Ovary (tissue), 9 donors: ENCODE data around the gene ATP6V1D. TPM values are rescaled to one million over a fixed set of nuclear protein-coding genes. Genes with fewer than 3 reads are reported as not detected.
A peak's percentile ranks its signal among the peaks of the same experiment; 100 is the strongest.

Experiments used
- DNase-seq, 5 donors: peaks; one replicate each; pipeline ENCODE4 v3.0.0-alpha.2; 2019 to 2020
- H3K27ac ChIP-seq, 2 donors: fragments of 200-600 bp; one replicate each; pipeline versions ENCODE4 v1.5.1 to v1.8.0; 2019 to 2022
- H3K27me3 ChIP-seq: fragments of 200-600 bp; one replicate; pipeline ENCODE4 v1.8.0; 2022
- H3K36me3 ChIP-seq: fragments of 200-600 bp; sonication (generic); one replicate; pipeline ENCODE4 v1.5.1; 2019
- H3K4me1 ChIP-seq: one replicate; pipeline ENCODE4 v1.8.1; 2013; ENCODE audit warnings: mild to moderate bottlenecking, moderate library complexity; ENCODE audit not compliant: insufficient read depth
- H3K4me3 ChIP-seq: fragments of 200-600 bp; sonication (generic); one replicate; pipeline ENCODE4 v1.5.1; 2017
- H3K9me3 ChIP-seq, 2 donors: fragments of 200-600 bp in 1 of 2; sonication (generic) in 1 of 2; one replicate each; pipeline versions ENCODE4 v1.5.1 to v1.8.1; 2013 to 2019; ENCODE audit warnings: mild to moderate bottlenecking in 1 of 2, moderate library complexity in 1 of 2
- EP300 ChIP-seq: sonication (generic); formaldehyde crosslinking; IDR thresholded peaks from one replicate; pipeline ENCODE4 v1.6.1; 2017; ENCODE audit warnings: antibody characterized with exemption
- POLR2A ChIP-seq: fragments of 450-650 bp; IDR thresholded peaks from one replicate; pipeline ENCODE4 v1.6.1; 2017; ENCODE audit warnings: antibody characterized with exemption, mild to moderate bottlenecking, moderate library complexity
- WGBS, 3 donors: extraction: QIAGEN DNeasy Blood & Tissue Kit in 1 of 3; methylation state at CpG; one replicate each; pipeline versions ENCODE4 v1.1.5 to v1.1.7; 2013 to 2017; 5-methylcytosine and 5-hydroxymethylcytosine counted together
- intact Hi-C, 4 donors: fragments of 100-400 bp; cut with DNase I; formaldehyde crosslinking; loops; one replicate each; pipeline versions ENCODE4 v1.11.0 to v1.15.1; 2022 to 2023
- polyA plus RNA-seq, 2 donors: library from polyadenylated mRNA; stranded (reverse); fragments of 200-250 nt in 1 of 2; fragments of 350-450 nt in 1 of 2; fragmentation: Illumina TruSeq in 1 of 2; extraction: RNeasy Lipid Tissue Mini Kit (QIAGEN cat#74804) in 1 of 2; gene quantifications; one replicate each; pipeline ENCODE4 v1.2.3, GENCODE V29; 2013 to 2014
- total RNA-seq, 7 donors: library from RNA; depleted of rRNA in 2 of 7; stranded (reverse); fragments of >200 nt in 2 of 7; fragmentation: NEBNext Ultra II Directional in 3 of 7; extraction: Animal tissue kit (Norgen Biotek cat#: 25700) in 3 of 7; gene quantifications; one replicate each; pipeline versions ENCODE4 v1.1.0 to v1.2.4, GENCODE V29; 2016 to 2023
- TF ChIP-seq, protein P1 (sequence below), 3 donors: fragments of 450-650 bp in 2 of 3; fragments of 200-600 bp in 1 of 3; IDR thresholded peaks; one replicate each; pipeline versions ENCODE4 v1.5.1 to v1.8.0; 2016 to 2022; ENCODE audit warnings: antibody characterized with exemption in 3 of 3, mild to moderate bottlenecking in 1 of 3
- donor health status: DM: no; HTN: no; CAD: no; lungs with moderate emphysema.
- donor health status: DM: no; HTN: no; CAD: no.
- donor health status: Bipolar disorder and iron deficiency.
- donor health status: DM: yes; HTN: yes; CAD: no.
- donor health status: DM: no; HTN: no; CAD: no.
- donor health status: DM: yes; HTN: yes; CAD: no.

ATP6V1D gene
- total and polyA plus RNA-seq, 9 donors = 21.5 to 77.1 (median 35.4) TPM

DNA sequence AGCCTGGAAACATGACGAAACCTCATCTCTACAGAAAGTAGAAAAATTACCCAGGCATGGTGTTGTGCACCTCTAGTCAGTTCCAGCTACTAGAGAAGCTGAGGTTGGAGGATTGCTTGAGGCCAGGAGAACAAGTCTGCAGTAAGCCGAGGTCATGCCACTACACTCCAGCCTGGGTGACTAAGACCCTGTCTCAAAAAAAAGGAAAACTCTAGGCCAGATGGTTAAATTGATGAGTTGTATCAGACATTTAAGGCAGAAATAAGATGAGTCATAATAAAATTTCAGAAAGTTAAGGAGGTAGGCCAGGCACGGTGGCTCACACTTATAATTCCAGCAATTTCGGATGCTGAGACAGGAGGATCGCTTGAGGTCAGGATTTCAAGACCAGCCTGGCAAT is 11.2 kb upstream of the ATP6V1D start:
- Histone ChIP-seq H3K9me3 (no peaks in the 10 kb centered on the region), H3K27ac (no peak overlapping the region), H3K36me3 (no peaks in the 10 kb centered on the region), H3K27me3 (no peaks in the 10 kb centered on the region), H3K4me3 (no peak overlapping the region), H3K4me1 (peaks cover 4% of the 10 kb centered on the region)
- 83 to 93% (median 93%) methylated on average over 5 of the region's 5 CpGs for WGBS, 3 donors
- DNase-seq = no peak
- TF ChIP-seq EP300 (no peak), POLR2A (no peak)
- TF ChIP-seq, protein P1, sequence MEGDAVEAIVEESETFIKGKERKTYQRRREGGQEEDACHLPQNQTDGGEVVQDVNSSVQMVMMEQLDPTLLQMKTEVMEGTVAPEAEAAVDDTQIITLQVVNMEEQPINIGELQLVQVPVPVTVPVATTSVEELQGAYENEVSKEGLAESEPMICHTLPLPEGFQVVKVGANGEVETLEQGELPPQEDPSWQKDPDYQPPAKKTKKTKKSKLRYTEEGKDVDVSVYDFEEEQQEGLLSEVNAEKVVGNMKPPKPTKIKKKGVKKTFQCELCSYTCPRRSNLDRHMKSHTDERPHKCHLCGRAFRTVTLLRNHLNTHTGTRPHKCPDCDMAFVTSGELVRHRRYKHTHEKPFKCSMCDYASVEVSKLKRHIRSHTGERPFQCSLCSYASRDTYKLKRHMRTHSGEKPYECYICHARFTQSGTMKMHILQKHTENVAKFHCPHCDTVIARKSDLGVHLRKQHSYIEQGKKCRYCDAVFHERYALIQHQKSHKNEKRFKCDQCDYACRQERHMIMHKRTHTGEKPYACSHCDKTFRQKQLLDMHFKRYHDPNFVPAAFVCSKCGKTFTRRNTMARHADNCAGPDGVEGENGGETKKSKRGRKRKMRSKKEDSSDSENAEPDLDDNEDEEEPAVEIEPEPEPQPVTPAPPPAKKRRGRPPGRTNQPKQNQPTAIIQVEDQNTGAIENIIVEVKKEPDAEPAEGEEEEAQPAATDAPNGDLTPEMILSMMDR (IDR thresholded peaks at IDR 0.05) = no peak
- intact Hi-C loops = no loop called here

DNA sequence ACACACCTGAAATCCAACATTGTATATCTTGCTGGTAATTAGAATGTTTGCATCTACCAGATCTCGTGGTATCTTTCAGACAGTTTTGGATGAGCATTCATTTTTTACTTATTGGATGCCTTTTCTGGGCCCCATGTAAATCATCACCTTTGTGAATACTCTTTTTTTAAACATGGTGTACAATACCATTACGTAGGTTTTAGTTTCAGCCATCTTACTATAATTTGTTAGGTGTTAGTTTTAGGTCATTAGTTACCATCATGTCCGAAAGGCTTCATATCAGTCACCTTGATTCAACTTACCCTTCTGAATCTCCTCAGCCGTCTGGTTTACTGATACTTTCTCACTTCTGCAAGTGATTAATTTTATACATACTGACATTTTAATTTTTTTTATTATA is 5.9 kb upstream of the ATP6V1D start:
- no peaks in the 10 kb centered on the region for H3K9me3 ChIP-seq
- TF ChIP-seq EP300 (no peak), POLR2A (no peak)
- TF ChIP-seq, protein P1 (IDR thresholded peaks at IDR 0.05) = no peak
- H3K27me3 ChIP-seq = no peaks in the 10 kb centered on the region
- intact Hi-C loops = no loop called here
- no peak for DNase-seq
- peaks cover 9% of the 10 kb centered on the region for H3K4me1 ChIP-seq
- no peak overlapping the region for H3K27ac ChIP-seq
- no peak overlapping the region for H3K4me3 ChIP-seq
- 89 to 90% (median 89%) methylated on average over 4 of the region's 4 CpGs for WGBS, 3 donors
- no peaks in the 10 kb centered on the region for H3K36me3 ChIP-seq

DNA sequence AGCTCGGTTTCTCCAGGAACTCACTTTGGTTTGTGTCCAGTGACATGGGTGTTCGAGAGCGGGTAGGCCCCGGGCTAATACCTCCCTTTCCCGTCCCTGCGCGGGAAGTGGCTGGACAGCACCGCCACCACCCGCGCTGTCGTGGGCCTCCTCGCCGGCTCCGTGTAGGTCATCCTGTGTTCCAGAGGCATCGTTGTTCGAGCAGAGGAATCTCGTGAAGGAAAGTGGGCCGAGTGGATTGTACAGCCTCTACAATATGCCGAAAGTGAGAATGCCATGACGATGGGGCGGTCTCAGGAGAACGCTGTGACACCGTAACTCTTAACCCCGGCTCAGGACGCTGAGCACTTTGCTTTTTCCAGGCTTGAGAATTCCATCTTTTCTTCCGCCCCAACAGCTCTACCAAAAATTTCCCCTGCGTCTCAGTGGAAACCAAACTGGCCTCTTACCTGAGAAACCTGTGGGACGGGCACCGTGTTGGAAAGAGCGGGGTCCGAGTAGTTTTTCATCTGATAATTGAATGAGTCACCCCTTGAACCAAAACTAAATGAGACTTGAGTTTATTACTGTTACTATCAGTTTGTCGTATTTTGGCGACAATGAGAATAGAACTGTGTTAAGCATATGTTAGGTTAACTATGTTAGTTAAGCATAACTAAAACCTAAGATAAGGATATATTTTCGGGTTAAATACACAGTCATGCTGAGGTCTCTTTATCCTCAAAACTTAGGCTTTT is 1.0 kb upstream of the ATP6V1D start:
- DNase-seq = no peak
- no peaks in the 10 kb centered on the region for H3K36me3 ChIP-seq
- peak overlapping the region; percentile 63 for H3K4me3 ChIP-seq
- H3K9me3 ChIP-seq = no peaks in the 10 kb centered on the region
- WGBS, 3 donors = 1% methylated on average over 33 to 34 of the region's 34 CpGs
- TF ChIP-seq POLR2A (no peak), EP300 (no peak)
- TF ChIP-seq, protein P1 (IDR thresholded peaks at IDR 0.05) = no peak
- peak overlapping the region in 1 of 2 donors; percentile 92 for H3K27ac ChIP-seq
- intact Hi-C loops = no loop called here
- H3K4me1 ChIP-seq = peaks cover 8% of the 10 kb centered on the region
- H3K27me3 ChIP-seq = no peaks in the 10 kb centered on the region

DNA sequence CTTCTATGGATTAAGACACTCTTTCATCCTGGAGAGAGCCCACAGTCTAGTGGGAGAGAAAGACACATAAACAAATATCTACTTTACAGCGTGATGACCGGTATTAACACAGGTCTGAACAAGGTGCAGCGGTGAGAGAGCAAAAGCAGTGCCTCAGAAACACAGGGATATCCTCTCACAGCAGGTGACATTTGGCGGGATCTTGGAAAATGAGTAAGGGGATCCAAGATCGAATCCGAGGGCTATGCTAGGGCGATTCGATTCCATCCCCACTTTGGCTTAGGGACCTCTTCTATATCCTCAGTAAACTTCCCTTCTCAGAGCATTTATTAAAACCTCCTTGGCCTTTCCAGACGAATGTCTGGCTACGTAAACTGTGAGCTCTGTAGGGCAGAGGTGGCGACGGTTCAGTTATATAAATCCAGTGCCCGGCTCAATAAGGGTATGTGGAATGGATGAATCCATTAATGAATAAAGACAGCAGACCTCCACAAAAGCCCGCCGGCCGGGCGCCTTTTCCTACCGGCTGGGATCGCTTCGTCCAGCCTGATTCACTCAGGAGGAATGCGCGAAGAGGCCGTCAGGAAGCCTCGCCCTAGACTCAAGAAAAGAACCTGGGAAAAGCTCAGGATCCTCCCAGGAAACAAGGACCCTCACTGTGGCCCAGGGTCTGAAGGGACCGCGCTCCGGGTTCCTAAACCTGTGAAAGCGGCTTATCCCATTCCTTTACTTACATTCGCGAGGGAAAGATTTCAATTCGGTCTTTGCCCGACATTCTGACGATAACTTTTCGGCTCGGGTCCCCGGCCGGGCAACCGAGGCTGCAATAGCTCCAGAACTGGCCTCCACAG is 455 bp downstream of the ATP6V1D start:
- H3K27ac ChIP-seq = peak overlapping the region in 1 of 2 donors; percentile 92
- intact Hi-C loops = no loop called here

More for the DNA sequence above, 455 bp downstream of the ATP6V1D start:
- Histone ChIP-seq H3K36me3 (no peaks in the 10 kb centered on the region), H3K9me3 (no peaks in the 10 kb centered on the region), H3K4me1 (peaks cover 8% of the 10 kb centered on the region), H3K27me3 (no peaks in the 10 kb centered on the region), H3K4me3 (peak overlapping the region; percentile 63)
- DNase-seq = peak in 1 of 5 donors; percentile 39
- TF ChIP-seq EP300 = no peak
- TF ChIP-seq POLR2A = no peak
- TF ChIP-seq, protein P1 (IDR thresholded peaks at IDR 0.05) = no peak
- WGBS, 3 donors = 1 to 2% (median 1%) methylated on average over 38 of the region's 38 CpGs
